Measurements from ENCODE around the gene NACA2.
"Not testable (repeated sequence)": the region's sequence is repeated elsewhere in the genome, so short reads cannot be mapped to it uniquely, and the experiment has no call there.

The NACA2 gene

GRCh38 chr17:61575352-61575975 is 15.6 kb downstream of the NACA2 start:
- no peak for DNase-seq

- no peak for DNase-seq
Measured at GRCh38 chr17:61574542-61575351, 16.3 kb downstream of the NACA2 start.

- DNase-seq, result not testable (repeated sequence)
Measured at GRCh38 chr17:61572547-61572946, 18.5 kb downstream of the NACA2 start.

- no peak for DNase-seq
Measured at GRCh38 chr17:61571624-61572023, 19.4 kb downstream of the NACA2 start.

GRCh38 chr17:61570118-61570517 is 20.9 kb downstream of the NACA2 start:
- DNase-seq, result peak; percentile 15 to 50

GRCh38 chr17:61569525-61569924 is 21.5 kb downstream of the NACA2 start:
- DNase-seq, result not testable (repeated sequence)

GRCh38 chr17:61568219-61569072 is 22.6 kb downstream of the NACA2 start:
- no peak for DNase-seq

- no peak for DNase-seq
Measured at GRCh38 chr17:61567045-61567802, 23.8 kb downstream of the NACA2 start.

GRCh38 chr17:61566448-61566847 is 24.6 kb downstream of the NACA2 start:
- not testable (repeated sequence) for DNase-seq

- DNase-seq, result not testable (repeated sequence)
Measured at GRCh38 chr17:61565850-61566249, 25.2 kb downstream of the NACA2 start.

- no peak for DNase-seq
Measured at GRCh38 chr17:61565213-61565612, 25.8 kb downstream of the NACA2 start.

GRCh38 chr17:61562287-61562686 is 28.7 kb downstream of the NACA2 start:
- DNase-seq, result no peak

- no peak for DNase-seq
Measured at GRCh38 chr17:61561354-61561753, 29.7 kb downstream of the NACA2 start.

GRCh38 chr17:61560071-61560470 is 30.9 kb downstream of the NACA2 start:
- DNase-seq, result no peak

- no peak for DNase-seq
Measured at GRCh38 chr17:61556224-61557188, 34.5 kb downstream of the NACA2 start.

GRCh38 chr17:61555127-61555566 is 35.9 kb downstream of the NACA2 start:
- DNase-seq, result no peak

GRCh38 chr17:61554209-61554608 is 36.8 kb downstream of the NACA2 start:
- no peak for DNase-seq

GRCh38 chr17:61552560-61552959 is 38.5 kb downstream of the NACA2 start:
- DNase-seq, result not testable (repeated sequence)

- DNase-seq, result peak; percentile 69 to 74
Measured at GRCh38 chr17:61551255-61551742, 39.7 kb downstream of the NACA2 start.

- DNase-seq, result no peak
Measured at GRCh38 chr17:61547113-61547512, 43.9 kb downstream of the NACA2 start.

- DNase-seq, result no peak
Measured at GRCh38 chr17:61545335-61545938, 45.6 kb downstream of the NACA2 start.
